Mesenteric fat pad (tissue), 1 donor: ENCODE results near the gene MIPOL1. TPM values are rescaled to one million over a fixed set of nuclear protein-coding genes. Genes with fewer than 3 reads are reported as not detected.
A peak's percentile ranks its signal among the peaks of the same experiment; 100 is the strongest.
"Not testable (repeated sequence)": the region's sequence is repeated elsewhere in the genome, so short reads cannot be mapped to it uniquely, and the experiment has no call there.

Experiments used
- DNase-seq: peaks from one replicate; pipeline ENCODE4 v3.0.0-alpha.2; 2020; ENCODE audit warnings: low spot score
- long read RNA-seq: library from polyadenylated mRNA; unstranded; transcript quantifications from one replicate; pipeline ENCODE4 v2.0.0, GENCODE V29; 2020
- total RNA-seq: library from RNA; stranded (reverse); fragmentation: NEBNext Ultra II Directional; extraction: Animal tissue kit (Norgen Biotek cat#: 25700); gene quantifications from one replicate; pipeline ENCODE4 v1.2.1, GENCODE V29; 2021
- donor health status: DM: yes; HTN: yes; CAD: no.

Gene MIPOL1, protein sequence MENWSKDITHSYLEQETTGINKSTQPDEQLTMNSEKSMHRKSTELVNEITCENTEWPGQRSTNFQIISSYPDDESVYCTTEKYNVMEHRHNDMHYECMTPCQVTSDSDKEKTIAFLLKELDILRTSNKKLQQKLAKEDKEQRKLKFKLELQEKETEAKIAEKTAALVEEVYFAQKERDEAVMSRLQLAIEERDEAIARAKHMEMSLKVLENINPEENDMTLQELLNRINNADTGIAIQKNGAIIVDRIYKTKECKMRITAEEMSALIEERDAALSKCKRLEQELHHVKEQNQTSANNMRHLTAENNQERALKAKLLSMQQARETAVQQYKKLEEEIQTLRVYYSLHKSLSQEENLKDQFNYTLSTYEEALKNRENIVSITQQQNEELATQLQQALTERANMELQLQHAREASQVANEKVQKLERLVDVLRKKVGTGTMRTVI
- 7.2 TPM for total RNA-seq
- long read RNA-seq, partial matches to known transcripts, result 0 of 5 reads
- long read RNA-seq, other reads (novel, unspliced or antisense), result 5 of 5 reads

GRCh38 chr14:37197421-37198272 is at the start of gene MIPOL1:
MIPOL1 (plus strand) TSS chr14:37197937; CDS start chr14:37247889, 49,952 bp downstream.
- DNase-seq, result peak; percentile 92

DNA sequence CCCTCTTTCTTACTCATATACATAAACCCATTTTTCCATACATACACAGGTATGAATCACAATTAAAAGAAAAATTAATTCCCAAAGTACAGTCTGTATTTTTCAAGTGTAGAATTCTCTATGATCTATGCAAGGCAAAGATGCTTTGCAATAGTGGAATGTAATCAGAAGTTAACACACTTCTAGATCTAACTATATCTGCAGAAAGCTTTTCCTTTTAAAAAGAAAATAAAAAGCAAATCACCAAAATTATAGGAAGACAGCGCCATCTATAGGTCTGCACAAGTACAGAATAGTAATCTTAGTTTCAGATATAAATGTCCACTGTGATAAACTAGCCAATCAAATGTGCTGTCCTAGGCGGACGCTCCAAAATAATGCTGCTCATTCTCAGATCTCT is 47.3 kb upstream of the MIPOL1 start:
- no peak for DNase-seq

- no peak for DNase-seq
Observed at GRCh38 chr14:37153005-37153404, 44.7 kb upstream of the MIPOL1 start.

- no peak for DNase-seq
Observed at GRCh38 chr14:37153483-37153882, 44.3 kb upstream of the MIPOL1 start.

DNA sequence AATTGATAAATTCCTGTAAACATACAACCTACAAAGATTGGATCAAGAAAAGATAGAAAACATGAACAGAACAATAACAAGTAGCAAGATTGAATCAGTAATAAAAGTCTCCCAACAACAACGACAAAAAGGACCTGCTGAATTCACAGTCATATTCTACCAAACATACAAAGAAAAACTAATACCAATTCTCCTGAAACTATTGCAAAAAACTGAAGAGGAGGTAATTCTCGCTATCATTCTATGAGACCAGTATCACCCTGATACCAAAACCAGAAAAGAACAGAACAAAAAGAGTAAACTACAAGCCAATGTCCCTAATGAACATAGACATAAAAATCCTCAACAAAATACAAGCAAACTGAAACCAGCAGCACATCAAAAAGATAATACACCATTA is 39.8 kb upstream of the MIPOL1 start:
- no peak for DNase-seq

DNA sequence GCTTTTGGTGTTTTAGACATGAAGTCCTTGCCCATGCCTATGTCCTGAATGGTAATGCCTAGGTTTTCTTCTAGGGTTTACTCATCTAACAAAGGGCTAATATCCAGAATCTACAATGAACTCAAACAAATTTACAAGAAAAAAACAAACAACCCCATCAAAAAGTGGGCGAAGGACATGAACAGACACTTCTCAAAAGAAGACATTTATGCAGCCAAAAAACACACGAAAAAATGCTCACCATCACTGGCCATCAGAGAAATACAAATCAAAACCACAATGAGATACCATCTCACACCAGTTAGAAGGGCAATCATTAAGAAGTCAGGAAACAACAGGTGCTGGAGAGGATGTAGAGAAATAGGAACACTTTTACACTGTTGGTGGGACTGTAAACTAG is 35.4 kb upstream of the MIPOL1 start:
- not testable (repeated sequence) for DNase-seq

DNA sequence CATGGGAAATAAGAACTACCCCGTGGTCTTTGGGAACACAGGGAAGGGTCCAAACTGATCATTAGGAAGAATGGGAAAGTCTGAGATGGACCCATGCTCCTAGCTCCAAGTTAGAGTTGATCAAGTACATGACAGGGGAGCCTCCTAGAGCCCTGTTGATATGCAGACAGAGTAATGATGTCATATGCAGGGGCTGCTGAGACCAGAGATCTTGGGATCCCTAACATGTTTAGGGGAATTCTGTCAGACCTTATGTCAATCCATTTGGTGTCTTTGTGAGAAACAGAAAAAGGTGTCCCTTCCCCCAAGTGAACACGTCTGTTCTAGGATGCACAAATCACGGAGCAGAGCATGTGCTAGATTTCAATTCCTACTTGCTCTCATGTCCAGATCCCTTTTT is 31.9 kb upstream of the MIPOL1 start:
- DNase-seq, result no peak

GRCh38 chr14:37167151-37168047 is 30.3 kb upstream of the MIPOL1 start:
- no peak for DNase-seq

- DNase-seq, result no peak
Observed at GRCh38 chr14:37168721-37169120, 29.0 kb upstream of the MIPOL1 start.

DNA sequence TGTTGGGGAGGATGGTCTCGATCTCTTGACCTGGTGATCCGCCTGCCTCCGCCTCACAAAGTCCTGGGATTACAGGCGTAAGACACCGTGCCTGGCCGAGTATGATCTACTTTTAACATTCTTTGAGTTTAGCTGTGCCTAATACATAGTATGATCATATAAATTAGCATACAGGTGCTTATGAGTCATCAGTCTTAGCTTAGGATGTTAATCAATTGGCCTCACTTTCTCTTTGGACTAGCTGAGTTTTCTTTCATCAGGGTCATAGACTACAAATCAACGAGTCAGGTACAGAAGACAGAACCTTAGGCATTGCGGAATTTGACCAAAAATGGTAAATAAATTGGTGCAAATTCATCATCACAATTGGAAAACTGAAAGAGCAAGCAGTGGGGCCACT is 27.5 kb upstream of the MIPOL1 start:
- no peak for DNase-seq

DNA sequence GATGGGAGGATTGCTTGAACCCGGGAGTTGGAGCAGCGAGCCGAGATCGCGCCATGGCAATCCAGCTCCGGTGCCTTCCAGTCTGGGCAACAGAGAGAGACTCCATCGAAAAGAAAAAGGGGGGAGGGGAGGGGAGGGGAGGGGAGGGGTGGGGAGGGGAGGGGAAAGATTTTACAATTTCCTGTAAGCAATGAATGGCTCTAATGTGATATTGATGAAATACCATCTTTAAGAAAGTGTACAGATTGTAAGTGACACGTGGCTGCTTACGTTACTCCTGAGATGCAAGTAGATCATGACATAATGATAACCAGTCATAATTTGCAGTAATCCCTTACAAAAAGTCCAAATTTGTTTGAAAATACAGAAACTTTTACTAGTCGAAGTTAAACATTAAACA is 26.7 kb upstream of the MIPOL1 start:
- DNase-seq, result no peak

GRCh38 chr14:37171678-37172023 is 26.1 kb upstream of the MIPOL1 start:
- DNase-seq, result no peak

DNA sequence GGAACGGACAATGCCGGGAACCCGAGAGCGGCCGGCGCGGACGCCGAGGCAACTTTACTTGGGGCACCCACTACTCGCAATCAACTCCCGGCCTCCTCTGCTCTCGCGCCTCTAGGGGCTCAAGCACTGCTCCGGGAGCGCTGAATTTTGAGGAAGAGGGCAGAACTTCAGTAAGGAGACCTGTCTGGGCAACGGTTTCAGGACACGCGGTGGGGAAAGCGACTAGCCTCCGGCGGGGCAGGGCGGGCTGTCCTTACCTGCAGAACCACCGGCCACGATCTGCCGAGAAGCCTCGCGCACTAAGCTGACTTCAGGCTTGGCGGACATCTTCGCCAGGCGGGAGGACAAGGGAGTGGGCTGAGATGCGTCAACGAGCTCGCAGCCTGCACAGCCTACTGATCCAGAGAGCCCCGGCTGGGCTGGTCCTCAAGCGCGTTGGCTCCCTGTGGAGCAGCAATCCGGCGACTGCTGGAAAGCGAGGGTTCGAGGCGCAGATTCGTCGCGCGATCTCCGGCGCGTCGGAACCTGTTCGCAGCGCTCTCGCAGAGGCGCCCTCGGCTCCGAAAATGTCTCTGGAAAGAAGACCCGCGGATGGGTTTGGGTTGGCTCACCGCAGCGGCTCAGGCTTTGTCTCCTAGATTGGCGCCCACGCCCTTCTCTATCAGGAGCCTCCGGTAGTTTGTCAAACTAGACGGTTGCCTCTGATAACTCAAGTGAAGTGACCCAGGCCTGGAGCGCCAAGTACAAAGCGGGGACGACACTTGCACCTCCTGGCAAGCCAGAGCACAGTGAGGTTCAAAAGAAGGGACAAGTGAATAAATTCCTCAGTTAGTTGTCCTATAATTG is 25.5 kb upstream of the MIPOL1 start, which contains the start of gene SLC25A21:
SLC25A21 (minus strand) TSS at position 583 of the 846 bp plus-strand sequence.
- DNase-seq, result no peak

GRCh38 chr14:37172936-37173614 is 24.7 kb upstream of the MIPOL1 start:
- no peak for DNase-seq

GRCh38 chr14:37179896-37180502 is 17.7 kb upstream of the MIPOL1 start:
- DNase-seq, result no peak

DNA sequence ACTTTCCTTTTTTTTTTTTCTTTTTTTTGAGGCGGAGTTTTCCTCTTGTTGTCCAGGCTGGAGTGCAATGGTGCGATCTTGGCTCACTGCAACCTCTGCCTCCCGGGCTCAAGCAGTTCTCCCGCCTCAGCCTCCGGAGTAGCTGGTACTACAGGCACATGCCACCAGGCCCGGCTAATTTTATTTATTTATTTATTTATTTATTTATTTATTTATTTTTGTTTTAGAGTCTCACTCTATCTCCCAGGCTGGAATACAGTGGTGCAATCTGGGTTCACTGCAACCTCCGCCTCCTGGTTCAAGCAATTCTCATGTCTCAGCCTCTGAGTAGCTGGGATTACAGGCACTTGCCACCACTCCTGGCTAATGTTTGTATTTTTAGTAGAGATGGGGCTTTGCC is 16.9 kb upstream of the MIPOL1 start:
- DNase-seq, result not testable (repeated sequence)

DNA sequence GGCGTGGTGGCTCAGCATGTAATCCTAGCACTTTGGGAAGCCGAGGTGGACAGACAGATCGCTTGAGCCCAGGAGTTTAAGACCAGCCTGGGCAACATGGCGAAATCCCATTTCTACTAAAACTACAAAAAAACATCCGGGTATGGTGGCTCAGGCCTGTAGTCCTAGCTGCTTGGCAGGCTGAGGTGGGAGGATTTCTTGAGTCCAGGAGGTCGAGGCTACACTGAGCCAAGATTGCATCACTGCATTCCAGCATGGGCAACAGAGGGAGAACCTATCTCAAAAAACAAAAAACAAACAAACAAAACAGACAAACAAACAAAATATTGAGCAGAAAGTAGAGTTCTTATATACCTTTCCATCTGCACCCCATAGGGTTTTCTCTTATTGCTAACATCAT is 16.3 kb upstream of the MIPOL1 start:
- no peak for DNase-seq

- DNase-seq, result not testable (repeated sequence)
Observed at GRCh38 chr14:37184520-37184919, 13.2 kb upstream of the MIPOL1 start.

DNA sequence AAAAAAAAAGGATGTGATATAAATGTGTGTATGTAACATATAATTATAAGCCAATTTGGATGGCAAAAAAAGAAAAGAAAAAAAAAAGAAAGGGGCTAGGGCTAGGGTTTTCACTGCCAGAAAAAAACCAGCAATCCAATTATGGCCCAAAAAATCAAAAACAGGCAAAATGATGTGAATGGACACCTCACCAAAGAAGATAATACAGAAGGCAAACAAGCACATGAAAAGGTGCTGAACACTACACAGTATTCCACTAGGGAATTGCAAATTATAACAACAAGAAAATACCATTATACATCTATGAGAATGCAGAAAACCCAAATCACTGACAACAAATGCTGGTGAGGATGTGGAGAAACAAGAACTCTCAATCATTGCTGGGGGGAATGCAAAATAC is 12.1 kb upstream of the MIPOL1 start:
- DNase-seq, result no peak
